IMR-90 (cell line): ENCODE results near the gene GALNT13. TPM values are rescaled to one million over a fixed set of nuclear protein-coding genes. Genes with fewer than 3 reads are reported as not detected.

Experiments
- ATAC-seq: fragments of 200-7000 bp; cut with Tn5 transposase; 2 replicates; pipeline ENCODE4 v1.9.1; 2020; ENCODE audit warnings: low read depth, mild to moderate bottlenecking, moderate library complexity
- BruUV-seq: library from RNA; stranded (reverse); fragments of 400-500 nt; replicated peaks from 2 replicates; lab custom pipeline; 2021; lab: Mats Ljungman, UMichigan
- CTCF ChIA-PET: fragments of 300-600 bp; formaldehyde crosslinking; extraction: SDS; loops from one replicate; lab custom pipeline; 2021; ENCODE audit warnings: antibody characterized with exemption; lab: Yijun Ruan, JAX
- POLR2A ChIA-PET: fragments of 300-600 bp; sonication (Branson Sonifier 250); formaldehyde crosslinking; loops from one replicate; lab custom pipeline; 2022; ENCODE audit warnings: antibody characterized with exemption; ENCODE audit not compliant: unreplicated experiment; lab: Charles Lee
- DNase-seq: peaks from one replicate; pipeline ENCODE4 v3.0.0; 2013
- H2AFZ ChIP-seq: replicated peaks from 2 replicates; pipeline ENCODE3; 2013; ENCODE audit warnings: low read length, mild to moderate bottlenecking; ENCODE audit not compliant: poor library complexity
- H2AK5ac ChIP-seq: 2 replicates; pipeline ENCODE4 v1.6.1; 2013; ENCODE audit warnings: low read depth, low read length, inconsistent platforms
- H2AK9ac ChIP-seq: replicated peaks from 2 replicates; pipeline ENCODE3; 2013; ENCODE audit warnings: mild to moderate bottlenecking, low read depth, low read length, moderate library complexity; ENCODE audit not compliant: poor library complexity
- H2BK120ac ChIP-seq: 2 replicates; pipeline ENCODE4 v1.6.1; 2013; ENCODE audit warnings: low read depth, low read length, inconsistent platforms
- H2BK15ac ChIP-seq: 3 replicates; pipeline ENCODE4 v1.6.1; 2013; ENCODE audit warnings: low read depth, low read length, inconsistent platforms
- H2BK20ac ChIP-seq: 2 replicates; pipeline ENCODE4 v1.6.1; 2013; ENCODE audit warnings: low read depth, mild to moderate bottlenecking, inconsistent platforms, low read length, moderate library complexity
- H2BK5ac ChIP-seq: 2 replicates; pipeline ENCODE4 v1.6.1; 2013; ENCODE audit warnings: mild to moderate bottlenecking, low read depth, low read length, inconsistent platforms; ENCODE audit not compliant: poor library complexity, severe bottlenecking
- H3K14ac ChIP-seq: replicated peaks from 2 replicates; pipeline ENCODE4 v1.6.1; 2013; ENCODE audit warnings: low read depth, low read length, inconsistent platforms
- H3K18ac ChIP-seq: 2 replicates; pipeline ENCODE4 v1.6.1; 2013; ENCODE audit warnings: low read depth, low read length, control low read depth
- H3K23ac ChIP-seq: 2 replicates; pipeline ENCODE4 v1.6.1; 2013; ENCODE audit warnings: low read depth, low read length, inconsistent platforms
- H3K27ac ChIP-seq: 2 replicates; pipeline ENCODE4 v1.5.1; 2013; ENCODE audit warnings: mild to moderate bottlenecking, control low read depth, low read length; ENCODE audit not compliant: insufficient read depth
- H3K27me3 ChIP-seq: 2 replicates; pipeline ENCODE4 v1.6.1; 2013; ENCODE audit warnings: low read length; ENCODE audit not compliant: control insufficient read depth, insufficient read depth
- H3K36me3 ChIP-seq: 2 replicates; pipeline ENCODE4 v1.6.1; 2013; ENCODE audit warnings: low read length, mixed read lengths; ENCODE audit not compliant: control insufficient read depth, insufficient read depth
- H3K4ac ChIP-seq: 2 replicates; pipeline ENCODE4 v1.6.1; 2013; ENCODE audit warnings: low read depth, low read length, inconsistent platforms
- H3K4me1 ChIP-seq: 2 replicates; pipeline ENCODE4 v1.6.1; 2013; ENCODE audit warnings: low read length, mixed read lengths; ENCODE audit not compliant: control insufficient read depth, insufficient read depth
- H3K4me2 ChIP-seq: 2 replicates; pipeline ENCODE4 v1.6.1; 2013; ENCODE audit warnings: low read depth, mild to moderate bottlenecking, control low read depth, low read length, moderate library complexity
- H3K4me3 ChIP-seq: 2 replicates; pipeline ENCODE4 v1.5.1; 2013; ENCODE audit warnings: low read depth, mild to moderate bottlenecking, control low read depth, low read length, moderate library complexity; ENCODE audit not compliant: insufficient read depth
- H3K56ac ChIP-seq: 2 replicates; pipeline ENCODE4 v1.6.1; 2013; ENCODE audit warnings: low read length, inconsistent platforms; ENCODE audit not compliant: insufficient read depth; ENCODE audit errors: extremely low read depth
- H3K79me1 ChIP-seq, 2 experiments: 2 replicates each; pipeline ENCODE4 v1.6.1; 2013; ENCODE audit warnings: low read length in 2 of 2, inconsistent platforms in 1 of 2, low read depth in 1 of 2
- H3K9ac ChIP-seq: 2 replicates; pipeline ENCODE4 v1.6.1; 2013; ENCODE audit warnings: low read depth, low read length, control low read depth
- H3K9me1 ChIP-seq: 2 replicates; pipeline ENCODE4 v1.6.1; 2013; ENCODE audit warnings: low read length, inconsistent platforms; ENCODE audit not compliant: insufficient read depth
- H3K9me3 ChIP-seq: 2 replicates; pipeline ENCODE4 v1.6.1; 2013; ENCODE audit warnings: low read length; ENCODE audit not compliant: control insufficient read depth, insufficient read depth
- H4K20me1 ChIP-seq: 2 replicates; pipeline ENCODE4 v1.6.1; 2013; ENCODE audit warnings: low read length, inconsistent platforms; ENCODE audit not compliant: insufficient read depth
- H4K5ac ChIP-seq: 2 replicates; pipeline ENCODE4 v1.6.1; 2013; ENCODE audit warnings: mild to moderate bottlenecking, low read depth, low read length, control low read depth
- H4K8ac ChIP-seq, 2 experiments: 2 replicates each; pipeline ENCODE4 v1.6.1; 2013; ENCODE audit warnings: low read depth in 2 of 2, low read length in 2 of 2, control low read depth in 1 of 2, inconsistent platforms in 1 of 2
- H4K91ac ChIP-seq: 2 replicates; pipeline ENCODE4 v1.6.1; 2013; ENCODE audit warnings: low read depth, low read length, inconsistent platforms; ENCODE audit not compliant: insufficient read depth
- BHLHE40 ChIP-seq: fragments of 150-350 bp; IDR thresholded peaks from 2 replicates; pipeline ENCODE4 v1.6.1; 2016; ENCODE audit warnings: mild to moderate bottlenecking, low read depth, low read length
- CEBPB ChIP-seq: IDR thresholded peaks from 2 replicates; pipeline ENCODE4 v1.6.1; 2012; ENCODE audit warnings: low read depth, low read length, improper control_type of control experiment
- FOS ChIP-seq: fragments of 150-350 bp; IDR thresholded peaks from 2 replicates; pipeline ENCODE4 v1.6.1; 2016; ENCODE audit warnings: low read depth, low read length
- MXI1 ChIP-seq: IDR thresholded peaks from 2 replicates; pipeline ENCODE4 v1.6.1; 2012; ENCODE audit warnings: low read depth, mild to moderate bottlenecking, low read length, moderate library complexity, borderline replicate concordance
- RFX5 ChIP-seq: IDR thresholded peaks from 2 replicates; pipeline ENCODE4 v1.8.0; 2012; ENCODE audit warnings: low read depth, mild to moderate bottlenecking, low read length, moderate library complexity
- SMC3 ChIP-seq: fragments of 150-350 bp; IDR thresholded peaks from 2 replicates; pipeline ENCODE4 v1.6.1; 2016; ENCODE audit warnings: low read depth, mild to moderate bottlenecking, antibody characterized with exemption, low read length, moderate library complexity
- WGBS, 2 experiments: methylation state at CpG; one replicate each; pipeline versions ENCODE4 v1.1.5 to v1.1.7; 2013; ENCODE audit warnings: missing lambda C conversion rate in 2 of 2; ENCODE audit not compliant: insufficient read length in 1 of 2; ENCODE audit errors: extremely low coverage in 2 of 2; 5-methylcytosine and 5-hydroxymethylcytosine counted together
- dilution Hi-C: fragments of 300-500 bp; cut with HindIII; formaldehyde crosslinking; loops from one replicate; pipeline ENCODE4 v1.14.3; 2018; ENCODE audit warnings: low sequenced_read_pairs; ENCODE audit not compliant: unreplicated experiment
- in situ Hi-C: fragments of 300-500 bp; cut with MboI; formaldehyde crosslinking; loops from 3 replicates; pipeline ENCODE4 v1.14.3; 2019; ENCODE audit warnings: low sequenced_read_pairs, inconsistent platforms, mixed read lengths
- intact Hi-C: fragments of 100-400 bp; cut with micrococcal nuclease; formaldehyde crosslinking; loops from 2 replicates; pipeline ENCODE4 v1.10.0; 2022
- polyA plus RNA-seq, 3 experiments: library from polyadenylated mRNA; depleted of rRNA; stranded (reverse); fragments of >200 nt; gene quantifications; 2 replicates each; pipeline ENCODE4 v1.2.3, GENCODE V29; 2012; ENCODE audit warnings: low replicate concordance in 1 of 3
- total RNA-seq: library from RNA; depleted of rRNA; stranded (reverse); fragments of >200 nt; gene quantifications from 2 replicates; pipeline ENCODE4 v1.2.3, GENCODE V29; 2012
- TF ChIP-seq, protein P1 (sequence below): fragments of 150-350 bp; IDR thresholded peaks from 2 replicates; pipeline ENCODE4 v1.6.1; 2016; ENCODE audit warnings: low read depth, mild to moderate bottlenecking, low read length, moderate library complexity, borderline replicate concordance

The GALNT13 gene
- total and polyA plus RNA-seq, 2 of the 4 experiments (the other 2 are of a cell fraction): 0.03 TPM; not detected in 1

DNA sequence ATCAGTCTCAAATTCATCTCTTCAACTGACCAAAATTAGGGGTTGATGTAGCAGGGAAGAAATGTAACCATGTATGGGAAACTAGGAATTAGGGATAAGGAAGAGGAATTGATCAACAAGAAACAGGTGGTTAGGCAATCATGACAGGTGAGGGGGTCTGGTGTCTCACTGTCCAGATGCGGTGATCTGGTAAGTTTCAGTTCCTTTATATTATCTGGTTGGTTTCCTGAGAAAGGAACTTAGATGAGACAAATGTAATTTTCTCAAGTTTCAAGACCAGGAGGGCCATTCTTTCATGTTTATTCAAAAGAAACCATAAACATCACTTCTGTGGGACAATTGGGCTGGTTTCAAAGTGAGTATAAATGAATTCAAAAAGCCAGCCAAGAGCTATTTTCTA is 520.5 kb downstream of the GALNT13 start:
- no peak overlapping the region for H2BK5ac ChIP-seq
- H2BK120ac ChIP-seq: no peak overlapping the region
- H3K79me1 ChIP-seq: no peaks in the 10 kb centered on the region
- no peak overlapping the region for H3K9ac ChIP-seq
- no peak overlapping the region for H2AK5ac ChIP-seq
- H3K36me3 ChIP-seq: no peaks in the 10 kb centered on the region
- peaks cover 5% of the 10 kb centered on the region for H3K9me3 ChIP-seq
- H3K4me3 ChIP-seq: no peak overlapping the region
- no peak overlapping the region for H3K4me2 ChIP-seq
- H3K9me1 ChIP-seq: no peaks in the 10 kb centered on the region
- ChIA-PET CTCF (no interaction called here), POLR2A (no interaction called here)
- no peak overlapping the region for H4K91ac ChIP-seq
- ATAC-seq: no peak
- no peak overlapping the region for H2AK9ac ChIP-seq
- TF ChIP-seq, protein P1, sequence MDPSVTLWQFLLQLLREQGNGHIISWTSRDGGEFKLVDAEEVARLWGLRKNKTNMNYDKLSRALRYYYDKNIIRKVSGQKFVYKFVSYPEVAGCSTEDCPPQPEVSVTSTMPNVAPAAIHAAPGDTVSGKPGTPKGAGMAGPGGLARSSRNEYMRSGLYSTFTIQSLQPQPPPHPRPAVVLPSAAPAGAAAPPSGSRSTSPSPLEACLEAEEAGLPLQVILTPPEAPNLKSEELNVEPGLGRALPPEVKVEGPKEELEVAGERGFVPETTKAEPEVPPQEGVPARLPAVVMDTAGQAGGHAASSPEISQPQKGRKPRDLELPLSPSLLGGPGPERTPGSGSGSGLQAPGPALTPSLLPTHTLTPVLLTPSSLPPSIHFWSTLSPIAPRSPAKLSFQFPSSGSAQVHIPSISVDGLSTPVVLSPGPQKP: no peak
- TF ChIP-seq RFX5 (no peak), MXI1 (no peak), FOS (no peak), SMC3 (no peak), BHLHE40 (no peak), CEBPB (no peak)
- H3K4me1 ChIP-seq: no peaks in the 10 kb centered on the region
- H3K27me3 ChIP-seq: no peaks in the 10 kb centered on the region
- dilution Hi-C loops: no loop called here
- no peak overlapping the region for H3K23ac ChIP-seq
- H2BK20ac ChIP-seq: no peak overlapping the region
- BruUV-seq: no TSS peak
- H3K4ac ChIP-seq: no peak overlapping the region
- WGBS, 2 experiments: no CpG with 5 or more reads among the region's 1 CpG
- no peak for DNase-seq
- no peak overlapping the region for H4K5ac ChIP-seq
- in situ Hi-C loops: no loop called here
- H3K56ac ChIP-seq: no peak overlapping the region
- no peak overlapping the region for H2AFZ ChIP-seq
- H4K20me1 ChIP-seq: no peaks in the 10 kb centered on the region
- intact Hi-C loops: no loop called here
- no peak overlapping the region for H4K8ac ChIP-seq
- H3K18ac ChIP-seq: no peak overlapping the region
- H2BK15ac ChIP-seq: no peak overlapping the region
- no peak overlapping the region for H3K14ac ChIP-seq
- H3K27ac ChIP-seq: no peak overlapping the region
